CD14-positive monocyte (primary cell): Measurements from ENCODE around the gene SUPT5H. TPM values are rescaled to one million over a fixed set of nuclear protein-coding genes. Genes with fewer than 3 reads are reported as not detected.

ENCODE experiments used
- DNase-seq, 3 donors: peaks; one replicate each; pipeline ENCODE4 v3.0.0-alpha.2; 2011 to 2022
- H2AFZ ChIP-seq: 2 replicates; pipeline ENCODE4 v1.6.0; 2012; ENCODE audit warnings: mild to moderate bottlenecking, low read depth, low read length, inconsistent platforms; ENCODE audit not compliant: insufficient read depth, poor library complexity, severe bottlenecking
- H3K27ac ChIP-seq, 2 donors: 1 replicate in 1 of 2; 2 replicates in 1 of 2; pipeline ENCODE4 v1.5.1; 2012 to 2013; ENCODE audit warnings: low read length in 2 of 2, control low read depth in 1 of 2, inconsistent platforms in 1 of 2, low read depth in 1 of 2, mild to moderate bottlenecking in 1 of 2
- H3K27me3 ChIP-seq, 2 donors: one replicate each; pipeline versions ENCODE4 v1.6.0 to v1.6.1; 2011 to 2013; ENCODE audit warnings: low read length in 2 of 2; ENCODE audit not compliant: control insufficient read depth in 2 of 2, insufficient read depth in 2 of 2
- H3K36me3 ChIP-seq, 2 donors: replicated peaks in 1 of 2; 1 replicate in 1 of 2; 2 replicates in 1 of 2; pipeline versions ENCODE4 v1.5.1 to v1.6.1; 2012 to 2013; ENCODE audit warnings: low read length in 2 of 2, control low read depth in 1 of 2, inconsistent platforms in 1 of 2, mild to moderate bottlenecking in 1 of 2; ENCODE audit not compliant: insufficient read depth in 2 of 2, control insufficient read depth in 1 of 2
- H3K4me1 ChIP-seq, 2 donors: 1 replicate in 1 of 2; 2 replicates in 1 of 2; pipeline versions ENCODE4 v1.5.1 to v1.6.1; 2012 to 2013; ENCODE audit warnings: low read length in 2 of 2, control low read depth in 1 of 2, inconsistent platforms in 1 of 2, mild to moderate bottlenecking in 1 of 2, moderate library complexity in 1 of 2; ENCODE audit not compliant: insufficient read depth in 2 of 2, control insufficient read depth in 1 of 2
- H3K4me2 ChIP-seq: replicated peaks from 2 replicates; pipeline ENCODE3; 2012; ENCODE audit warnings: low read length, moderate library complexity, mild to moderate bottlenecking; ENCODE audit not compliant: poor library complexity, severe bottlenecking; ENCODE audit errors: extremely low read depth
- H3K4me3 ChIP-seq, 3 experiments: fragments of 200-600 bp in 1 of 3; sonication (generic) in 1 of 3; replicated peaks in 1 of 3; 1 replicate in 2 of 3; 2 replicates in 1 of 3; pipeline ENCODE4 v1.5.1; 2011 to 2013; ENCODE audit warnings: low read length in 3 of 3, mild to moderate bottlenecking in 3 of 3, control low read depth in 2 of 3, low read depth in 2 of 3, inconsistent platforms in 1 of 3, moderate library complexity in 1 of 3
- H3K79me2 ChIP-seq: 2 replicates; pipeline ENCODE4 v1.6.0; 2012; ENCODE audit warnings: mild to moderate bottlenecking, control low read depth, inconsistent platforms, low read length, moderate library complexity; ENCODE audit not compliant: insufficient read depth
- H3K9ac ChIP-seq: 2 replicates; pipeline ENCODE4 v1.6.0; 2017; ENCODE audit warnings: low read length, mild to moderate bottlenecking; ENCODE audit not compliant: insufficient read depth, poor library complexity, severe bottlenecking
- H3K9me3 ChIP-seq, 2 donors: replicated peaks in 1 of 2; 1 replicate in 1 of 2; 2 replicates in 1 of 2; pipeline versions ENCODE4 v1.5.1 to v1.6.1; 2012 to 2013; ENCODE audit warnings: low read length in 2 of 2, control low read depth in 1 of 2; ENCODE audit not compliant: control insufficient read depth in 1 of 2, insufficient read depth in 1 of 2
- H4K20me1 ChIP-seq: 2 replicates; pipeline ENCODE4 v1.6.0; 2012; ENCODE audit warnings: mild to moderate bottlenecking, low read length, control low read depth, moderate library complexity; ENCODE audit not compliant: insufficient read depth
- H3K27ac Mint-ChIP-seq, 7 donors: one replicate each; pipeline ENCODE4 v1.8.0; 2020; ENCODE audit warnings: mild to moderate bottlenecking in 7 of 7, mixed read lengths in 7 of 7, moderate library complexity in 6 of 7, inconsistent platforms in 2 of 7
- H3K27me3 Mint-ChIP-seq, 3 donors: one replicate each; pipeline ENCODE4 v1.8.0; 2021 to 2022; ENCODE audit warnings: low read depth in 3 of 3, mild to moderate bottlenecking in 3 of 3, mixed read lengths in 3 of 3, moderate library complexity in 3 of 3, inconsistent platforms in 1 of 3
- H3K36me3 Mint-ChIP-seq, 2 donors: one replicate each; pipeline ENCODE4 v1.8.0; 2020; ENCODE audit warnings: mixed read lengths in 2 of 2, inconsistent platforms in 1 of 2, mild to moderate bottlenecking in 1 of 2
- H3K4me1 Mint-ChIP-seq: one replicate; pipeline ENCODE4 v1.8.0; 2020; ENCODE audit warnings: mild to moderate bottlenecking, mixed read lengths
- H3K4me3 Mint-ChIP-seq, 2 donors: one replicate each; pipeline ENCODE4 v1.8.0; 2020; ENCODE audit warnings: mild to moderate bottlenecking in 2 of 2, mixed read lengths in 2 of 2, moderate library complexity in 1 of 2
- H3K9me3 Mint-ChIP-seq, 7 donors: one replicate each; pipeline ENCODE4 v1.8.0; 2020 to 2022; ENCODE audit warnings: mixed read lengths in 7 of 7, mild to moderate bottlenecking in 6 of 7, moderate library complexity in 6 of 7, inconsistent platforms in 2 of 7
- CTCF ChIP-seq: fragments of 200-600 bp; IDR thresholded peaks from one replicate; pipeline ENCODE4 v1.8.0; 2022; ENCODE audit warnings: antibody characterized with exemption, mild to moderate bottlenecking
- WGBS: methylation state at CpG from one replicate; pipeline ENCODE4 v1.1.5; 2013; ENCODE audit warnings: missing lambda C conversion rate; ENCODE audit not compliant: insufficient coverage; 5-methylcytosine and 5-hydroxymethylcytosine counted together
- intact Hi-C, 2 donors: fragments of 100-400 bp; cut with micrococcal nuclease; formaldehyde crosslinking; loops; one replicate each; pipeline versions ENCODE4 v1.15.0 to v1.15.1; 2023
- polyA plus RNA-seq, 3 donors: library from polyadenylated mRNA; depleted of rRNA in 1 of 3; unstranded in 2 of 3; stranded (reverse) in 1 of 3; fragments of 300-500 nt in 2 of 3; fragments of >200 nt in 1 of 3; fragmentation: Illumina TruSeq in 2 of 3; gene quantifications; 1 replicate in 2 of 3; 2 replicates in 1 of 3; pipeline ENCODE4 v1.2.3, GENCODE V29; 2012 to 2021

SUPT5H gene
- polyA plus RNA-seq, 3 donors, result 43.6 to 83.2 (median 50.7) TPM

GRCh38 chr19:39434123-39435076 lies 11.0 kb upstream of the SUPT5H start:
- Mint-ChIP-seq H3K4me1 (peaks cover 41% of the 10 kb centered on the region), H3K9me3 (peaks cover 0 to 3% (median 0%) of the 10 kb centered on the region in 7 donors), H3K4me3 (peak overlapping the region; percentile 55 to 99), H3K27me3 (peaks cover 6 to 10% (median 9%) of the 10 kb centered on the region in 3 donors), H3K27ac (peak overlapping the region; percentile 68 to 99 (median 97)), H3K36me3 (peaks cover 28 to 30% of the 10 kb centered on the region in 2 donors)
- Histone ChIP-seq H3K36me3 (peaks cover 24 to 30% of the 10 kb centered on the region in 2 donors), H3K27me3 (peaks cover 0 to 2% of the 10 kb centered on the region in 2 donors), H3K27ac (peak overlapping the region; percentile 82 to 89), H4K20me1 (peaks cover 19% of the 10 kb centered on the region), H3K4me1 (peaks cover 39 to 47% of the 10 kb centered on the region in 2 donors), H3K9ac (peak overlapping the region; percentile 89), H3K4me3 (peak overlapping the region; percentile 54 to 96 (median 95)), H3K9me3 (no peaks in the 10 kb centered on the region), H3K4me2 (peak overlapping the region; percentile 93), H3K79me2 (peaks cover 32% of the 10 kb centered on the region), H2AFZ (no peak overlapping the region)
- DNase-seq, result no peak
- 48% methylated on average over 9 of the region's 10 CpGs for WGBS
- intact Hi-C loops, result loop anchor here (5.0 kb wide), 2 partner anchors 92 to 98 kb away; partner anchors contain the start of genes EID2B (in 1 of the 2) and SAMD4B (in 1 of the 2)
- TF ChIP-seq CTCF, result no peak
